ENCODE measurements around the gene GIMAP8.

DNA sequence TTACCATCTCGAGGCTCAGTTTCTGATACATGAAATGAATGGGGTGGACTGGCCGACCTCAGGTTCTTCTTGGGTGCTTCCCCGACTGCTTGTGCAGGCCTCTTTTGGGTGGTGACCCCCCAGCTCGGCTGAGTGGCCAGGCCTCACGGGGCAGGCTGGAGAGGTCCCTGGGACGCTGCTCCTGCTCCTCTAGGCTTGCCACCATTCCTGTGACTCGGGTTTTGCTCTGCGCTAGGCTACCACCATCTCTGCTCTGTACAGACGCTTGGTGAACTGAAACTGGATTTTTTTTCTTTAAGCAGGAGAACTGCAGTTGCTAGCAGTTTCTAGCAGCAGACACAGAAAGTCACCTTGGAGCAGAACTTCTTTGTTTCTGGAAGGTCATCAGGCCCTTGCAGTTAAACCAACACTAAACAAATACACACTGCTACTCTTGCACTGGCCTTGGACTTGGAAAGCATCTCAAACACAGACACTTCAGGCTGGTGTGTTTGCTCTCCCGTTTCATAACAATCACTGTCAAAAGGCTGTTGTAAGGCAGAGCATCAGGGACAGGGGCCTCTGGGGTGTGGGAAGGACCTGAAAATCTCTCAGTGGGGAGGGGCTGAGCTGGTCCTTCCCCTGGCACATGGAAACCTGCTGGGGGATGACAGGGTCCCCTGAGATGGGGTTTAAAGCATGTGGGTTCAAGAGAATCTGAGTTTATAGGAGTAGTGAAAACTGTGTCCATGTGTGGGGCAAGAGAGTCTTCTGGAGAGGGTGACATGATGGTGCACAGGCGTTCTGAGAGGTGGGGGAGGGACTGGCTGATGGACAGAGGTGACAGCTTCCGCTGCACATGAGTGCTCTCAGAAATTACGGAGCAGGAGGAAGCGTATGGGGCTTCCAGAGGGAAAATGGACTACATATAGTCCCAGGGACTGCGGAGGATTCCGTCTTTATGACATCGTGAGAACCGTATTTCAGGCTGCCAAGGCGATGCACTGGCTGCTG, 35.0 kb upstream of the GIMAP8 start:
- TF ChIP-seq CTCF (IDR thresholded peaks at IDR 0.05) (no peak), POLR2A (IDR thresholded peaks at IDR 0.05) (no peak)
